Ishikawa (cell line): Measurements from ENCODE around the gene RPP21.

Experiments
- CEBPB ChIP-seq: IDR thresholded peaks from 2 replicates; pipeline ENCODE4 v1.6.1; 2012
- CREB1 ChIP-seq: IDR thresholded peaks from 2 replicates; pipeline ENCODE4 v1.6.1; 2012; ENCODE audit warnings: low read depth
- EGR1 ChIP-seq: IDR thresholded peaks from 2 replicates; pipeline ENCODE4 v1.6.1; 2012
- EP300 ChIP-seq: IDR thresholded peaks from 2 replicates; pipeline ENCODE4 v1.6.1; 2012; ENCODE audit warnings: borderline replicate concordance
- FOXM1 ChIP-seq: IDR thresholded peaks from 2 replicates; pipeline ENCODE4 v1.6.1; 2012; ENCODE audit warnings: low read depth, borderline replicate concordance
- NFIC ChIP-seq: IDR thresholded peaks from 2 replicates; pipeline ENCODE4 v1.6.1; 2012
- RAD21 ChIP-seq: IDR thresholded peaks from 2 replicates; pipeline ENCODE4 v1.6.1; 2012; ENCODE audit warnings: low read depth
- TAF1 ChIP-seq: IDR thresholded peaks from 2 replicates; pipeline ENCODE4 v1.6.1; 2012; ENCODE audit warnings: low read depth, mild to moderate bottlenecking
- TCF12 ChIP-seq: IDR thresholded peaks from 2 replicates; pipeline ENCODE4 v1.6.1; 2012; ENCODE audit warnings: low read depth
- TEAD4 ChIP-seq: IDR thresholded peaks from 2 replicates; pipeline ENCODE4 v1.6.1; 2012
- USF1 ChIP-seq: IDR thresholded peaks from 2 replicates; pipeline ENCODE4 v1.6.1; 2012
- YY1 ChIP-seq: IDR thresholded peaks from 2 replicates; pipeline ENCODE4 v1.6.1; 2012; ENCODE audit warnings: low read depth
- ZBTB7A ChIP-seq: IDR thresholded peaks from 2 replicates; pipeline ENCODE4 v1.6.1; 2012; ENCODE audit warnings: low read depth
- TF ChIP-seq, protein P1 (sequence below): IDR thresholded peaks from 2 replicates; pipeline ENCODE4 v1.6.1; 2012
- TF ChIP-seq, protein P2 (sequence below): IDR thresholded peaks from 2 replicates; pipeline ENCODE4 v1.6.1; 2012; ENCODE audit warnings: low read depth, mild to moderate bottlenecking

The RPP21 gene

DNA sequence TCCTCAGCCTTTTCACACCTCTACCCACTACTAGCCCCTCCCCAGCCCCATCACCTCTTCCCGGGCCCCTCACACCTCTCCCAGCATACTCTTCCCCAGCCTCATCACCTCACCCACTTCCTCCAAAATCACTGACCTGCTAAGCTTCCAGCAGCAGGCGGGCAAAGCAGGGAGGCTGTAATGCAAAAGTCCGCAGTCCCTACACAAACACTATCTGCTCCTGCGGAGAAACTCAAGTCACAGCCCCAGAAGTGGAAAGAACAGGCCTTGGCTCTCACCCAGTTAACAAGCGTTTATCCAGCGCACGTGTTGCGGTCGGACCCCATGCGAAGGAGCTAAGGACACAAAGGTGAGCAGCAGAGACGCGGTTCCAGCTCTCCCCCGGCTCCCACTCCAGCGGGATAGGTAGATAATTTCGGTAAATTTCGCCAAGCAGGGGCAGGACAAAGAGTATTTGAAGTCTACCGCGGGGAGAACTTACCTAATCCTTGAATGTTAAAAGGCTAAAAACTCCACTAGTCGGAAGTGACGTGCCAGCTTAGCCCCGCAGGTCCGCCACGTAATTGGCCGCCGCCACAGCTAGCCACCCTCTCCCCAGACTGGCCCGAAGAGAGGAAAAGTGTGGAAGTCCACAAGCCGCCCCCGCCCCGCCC is 19.0 kb upstream of the RPP21 start:
- no peak for TF ChIP-seq TEAD4
- TF ChIP-seq CREB1, result peak; percentile 82
- TF ChIP-seq, protein P1, sequence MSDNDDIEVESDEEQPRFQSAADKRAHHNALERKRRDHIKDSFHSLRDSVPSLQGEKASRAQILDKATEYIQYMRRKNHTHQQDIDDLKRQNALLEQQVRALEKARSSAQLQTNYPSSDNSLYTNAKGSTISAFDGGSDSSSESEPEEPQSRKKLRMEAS, result peak; percentile 87
- TF ChIP-seq ZBTB7A, result no peak

- TF ChIP-seq EGR1 (peak; percentile 45; the same call in 1 of the 2 replicates), ZBTB7A (0 out of 2 replicates have a peak, but pooled peaks have one; percentile 12), CREB1 (peak; percentile 80; the same call in 1 of the 2 replicates), TEAD4 (no peak), YY1 (no peak; the same call in 1 of the 2 replicates)
- TF ChIP-seq, protein P1, result peak; percentile 30; the same call in 1 of the 2 replicates
Observed at GRCh38 chr6:30326526-30327231, 18.3 kb upstream of the RPP21 start, which contains the start of gene TRIM39. Gene TRIM39 (plus strand): TSS chr6:30326927. CDS start chr6:30329318, 2,391 bp downstream.

- TF ChIP-seq FOXM1 (no peak), CREB1 (no peak; the same call in 1 of the 2 replicates), USF1 (no peak), TCF12 (no peak), TAF1 (no peak), RAD21 (no peak), EP300 (no peak), ZBTB7A (0 out of 2 replicates have a peak, but pooled peaks have one; percentile 43), YY1 (no peak), TEAD4 (no peak), EGR1 (no peak), CEBPB (no peak), NFIC (no peak)
- TF ChIP-seq, protein P1, result peak; percentile 18; the same call in 1 of the 2 replicates
- TF ChIP-seq, protein P2, sequence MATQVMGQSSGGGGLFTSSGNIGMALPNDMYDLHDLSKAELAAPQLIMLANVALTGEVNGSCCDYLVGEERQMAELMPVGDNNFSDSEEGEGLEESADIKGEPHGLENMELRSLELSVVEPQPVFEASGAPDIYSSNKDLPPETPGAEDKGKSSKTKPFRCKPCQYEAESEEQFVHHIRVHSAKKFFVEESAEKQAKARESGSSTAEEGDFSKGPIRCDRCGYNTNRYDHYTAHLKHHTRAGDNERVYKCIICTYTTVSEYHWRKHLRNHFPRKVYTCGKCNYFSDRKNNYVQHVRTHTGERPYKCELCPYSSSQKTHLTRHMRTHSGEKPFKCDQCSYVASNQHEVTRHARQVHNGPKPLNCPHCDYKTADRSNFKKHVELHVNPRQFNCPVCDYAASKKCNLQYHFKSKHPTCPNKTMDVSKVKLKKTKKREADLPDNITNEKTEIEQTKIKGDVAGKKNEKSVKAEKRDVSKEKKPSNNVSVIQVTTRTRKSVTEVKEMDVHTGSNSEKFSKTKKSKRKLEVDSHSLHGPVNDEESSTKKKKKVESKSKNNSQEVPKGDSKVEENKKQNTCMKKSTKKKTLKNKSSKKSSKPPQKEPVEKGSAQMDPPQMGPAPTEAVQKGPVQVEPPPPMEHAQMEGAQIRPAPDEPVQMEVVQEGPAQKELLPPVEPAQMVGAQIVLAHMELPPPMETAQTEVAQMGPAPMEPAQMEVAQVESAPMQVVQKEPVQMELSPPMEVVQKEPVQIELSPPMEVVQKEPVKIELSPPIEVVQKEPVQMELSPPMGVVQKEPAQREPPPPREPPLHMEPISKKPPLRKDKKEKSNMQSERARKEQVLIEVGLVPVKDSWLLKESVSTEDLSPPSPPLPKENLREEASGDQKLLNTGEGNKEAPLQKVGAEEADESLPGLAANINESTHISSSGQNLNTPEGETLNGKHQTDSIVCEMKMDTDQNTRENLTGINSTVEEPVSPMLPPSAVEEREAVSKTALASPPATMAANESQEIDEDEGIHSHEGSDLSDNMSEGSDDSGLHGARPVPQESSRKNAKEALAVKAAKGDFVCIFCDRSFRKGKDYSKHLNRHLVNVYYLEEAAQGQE, result no peak
Observed at GRCh38 chr6:30327232-30327746, 17.7 kb upstream of the RPP21 start.

GRCh38 chr6:30328397-30328796 is 16.6 kb upstream of the RPP21 start:
- TF ChIP-seq TAF1, result no peak

- TF ChIP-seq NFIC (no peak), TAF1 (no peak), CEBPB (no peak), EGR1 (no peak), TCF12 (no peak), ZBTB7A (no peak), USF1 (no peak), FOXM1 (no peak), CREB1 (no peak), TEAD4 (no peak), RAD21 (no peak), YY1 (no peak), EP300 (no peak)
- TF ChIP-seq, protein P1, result no peak
- TF ChIP-seq, protein P2, result no peak
Observed at GRCh38 chr6:30329331-30329730, 15.6 kb upstream of the RPP21 start.
